Endothelial cell of umbilical vein (primary cell): ENCODE data around the gene CEP192. TPM values are rescaled to one million over a fixed set of nuclear protein-coding genes. Genes with fewer than 3 reads are reported as not detected.

Experiments
- BruUV-seq: library from RNA; stranded (reverse); fragments of 400-500 nt; replicated peaks from 2 replicates; lab custom pipeline; 2021; lab: Mats Ljungman, UMichigan
- CTCF ChIA-PET: fragments of 300-600, 350-600 bp; sonication (Branson Sonifier 250); formaldehyde crosslinking; loops from one replicate; lab custom pipeline; 2021; ENCODE audit warnings: antibody characterized with exemption, inconsistent platforms; lab: Charles Lee
- POLR2A ChIA-PET: fragments of 300-600, 350-600 bp; sonication (Branson Sonifier 250); formaldehyde crosslinking; loops from one replicate; lab custom pipeline; 2021; ENCODE audit warnings: antibody characterized with exemption, inconsistent platforms; lab: Charles Lee
- DNase-seq: peaks from one replicate; pipeline ENCODE4 v3.0.0-alpha.2; 2011; ENCODE audit warnings: low read depth, low spot score
- FAIRE-seq: peaks from 2 replicates; lab custom pipeline; 2011; peaks lifted over from hg19 to GRCh38; lab: Jason Lieb, UNC
- H2AFZ ChIP-seq: 2 replicates; pipeline ENCODE4 v1.6.0; 2012; ENCODE audit warnings: low read depth, low read length, control low read depth, inconsistent platforms
- H3K27ac ChIP-seq: 2 replicates; pipeline ENCODE4 v1.5.1; 2011; ENCODE audit warnings: low read depth, mild to moderate bottlenecking, control low read depth, low read length, moderate library complexity; ENCODE audit not compliant: insufficient read depth
- H3K27me3 ChIP-seq, 2 experiments: 2 replicates each; pipeline versions ENCODE4 v1.6.0 to v1.6.1; 2011; ENCODE audit warnings: low read length in 2 of 2, mixed read lengths in 1 of 2; ENCODE audit not compliant: control insufficient read depth in 2 of 2, insufficient read depth in 2 of 2
- H3K36me3 ChIP-seq, 2 experiments: 2 replicates in 1 of 2; 3 replicates in 1 of 2; pipeline ENCODE4 v1.5.1; 2011; ENCODE audit warnings: low read length in 2 of 2, mild to moderate bottlenecking in 1 of 2, moderate library complexity in 1 of 2; ENCODE audit not compliant: control insufficient read depth in 2 of 2, insufficient read depth in 2 of 2; ENCODE audit errors: extremely low read depth in 1 of 2
- H3K4me1 ChIP-seq: 3 replicates; pipeline ENCODE4 v1.5.1; 2011; ENCODE audit warnings: mild to moderate bottlenecking, low read length; ENCODE audit not compliant: control insufficient read depth, insufficient read depth; ENCODE audit errors: extremely low read depth
- H3K4me2 ChIP-seq: 2 replicates; pipeline ENCODE4 v1.6.1; 2011; ENCODE audit warnings: low read length, control low read depth, mixed read lengths; ENCODE audit not compliant: insufficient read depth
- H3K4me3 ChIP-seq, 3 experiments: fragments of 200-600 bp in 1 of 3; sonication (generic), shearing (Covaris generic) in 1 of 3; replicated peaks in 1 of 3; 2 replicates each; pipeline ENCODE4 v1.5.1; 2011 to 2016; ENCODE audit warnings: control low read depth in 3 of 3, low read length in 3 of 3, mild to moderate bottlenecking in 2 of 3, inconsistent platforms in 1 of 3, low read depth in 1 of 3, moderate library complexity in 1 of 3; ENCODE audit not compliant: insufficient read depth in 1 of 3
- H3K79me2 ChIP-seq: 2 replicates; pipeline ENCODE4 v1.6.0; 2012; ENCODE audit warnings: low read length, inconsistent platforms; ENCODE audit not compliant: control insufficient read depth, insufficient read depth
- H3K9ac ChIP-seq: replicated peaks from 2 replicates; pipeline ENCODE3; 2011; ENCODE audit warnings: low read length, control low read depth; ENCODE audit not compliant: insufficient read depth; ENCODE audit errors: extremely low read depth
- H3K9me1 ChIP-seq: replicated peaks from 3 replicates; pipeline ENCODE4 v1.6.0; 2011; ENCODE audit warnings: mild to moderate bottlenecking, low read length; ENCODE audit not compliant: control insufficient read depth, insufficient read depth; ENCODE audit errors: extremely low read depth
- H3K9me3 ChIP-seq: replicated peaks from 2 replicates; pipeline ENCODE4 v1.5.1; 2012; ENCODE audit warnings: low read length, inconsistent platforms; ENCODE audit not compliant: control insufficient read depth, insufficient read depth
- H4K20me1 ChIP-seq: replicated peaks from 2 replicates; pipeline ENCODE3; 2011; ENCODE audit warnings: mild to moderate bottlenecking, low read length; ENCODE audit not compliant: control insufficient read depth, insufficient read depth; ENCODE audit errors: extremely low read depth
- CTCF ChIP-seq, 2 donors: IDR thresholded peaks; 1 replicate in 1 of 2; 2 replicates in 1 of 2; pipeline ENCODE4 v1.5.1; 2011; ENCODE audit warnings: low read length in 2 of 2, mild to moderate bottlenecking in 2 of 2, moderate library complexity in 2 of 2, control low read depth in 1 of 2, inconsistent platforms in 1 of 2, low read depth in 1 of 2; ENCODE audit not compliant: insufficient read depth in 1 of 2; ENCODE audit errors: extremely low read depth in 1 of 2
- EZH2 ChIP-seq: IDR thresholded peaks from 2 replicates; pipeline ENCODE4 v1.6.1; 2012; ENCODE audit warnings: borderline replicate concordance, low read depth, mild to moderate bottlenecking, moderate library complexity, low read length, inconsistent platforms; ENCODE audit not compliant: severe bottlenecking
- FOS ChIP-seq: IDR thresholded peaks from 2 replicates; pipeline ENCODE4 v1.6.1; 2011; ENCODE audit warnings: mild to moderate bottlenecking, low read length, moderate library complexity, borderline replicate concordance; ENCODE audit not compliant: insufficient read depth
- GATA2 ChIP-seq: IDR thresholded peaks from 2 replicates; pipeline ENCODE4 v1.7.0; 2011; ENCODE audit warnings: low read depth, mild to moderate bottlenecking, moderate library complexity, mixed read lengths, low read length; ENCODE audit not compliant: insufficient read length, insufficient read depth
- JUN ChIP-seq: IDR thresholded peaks from 2 replicates; pipeline ENCODE4 v1.6.1; 2011; ENCODE audit warnings: borderline replicate concordance, low read depth; ENCODE audit not compliant: insufficient read length, insufficient read depth
- MAX ChIP-seq: IDR thresholded peaks from 2 replicates; pipeline ENCODE4 v1.6.1; 2011; ENCODE audit not compliant: insufficient read depth, insufficient read length
- MYC ChIP-seq: IDR thresholded peaks from one replicate; pipeline ENCODE4 v1.6.1; 2011; ENCODE audit warnings: mild to moderate bottlenecking, low read depth, low read length
- POLR2A ChIP-seq: IDR thresholded peaks from 2 replicates; pipeline ENCODE4 v1.6.1; 2012; ENCODE audit warnings: low read depth, mild to moderate bottlenecking, control low read depth, low read length
- POLR2AphosphoS5 ChIP-seq: IDR thresholded peaks from 2 replicates; pipeline ENCODE4 v1.6.1; 2012; ENCODE audit warnings: low read depth, mild to moderate bottlenecking, control low read depth, low read length, moderate library complexity; ENCODE audit not compliant: insufficient read depth
- dilution Hi-C: fragments of 300-500 bp; cut with MboI; formaldehyde crosslinking; loops from one replicate; pipeline ENCODE4 v1.15.0; 2019; ENCODE audit warnings: low sequenced_read_pairs; ENCODE audit not compliant: extremely low pct_ligation_motif_present
- intact Hi-C: fragments of 100-400 bp; cut with micrococcal nuclease; formaldehyde crosslinking; loops from one replicate; pipeline ENCODE4 v1.10.0; 2022
- polyA plus RNA-seq, 4 experiments: library from polyadenylated mRNA; depleted of rRNA in 3 of 4; stranded (reverse) in 3 of 4; unstranded in 1 of 4; fragments of >200 nt; gene quantifications; 2 replicates each; pipeline versions ENCODE4 v1.2.1 to v1.2.3, GENCODE V29; 2011 to 2012; ENCODE audit warnings: missing spikeins in 1 of 4
- total RNA-seq: library from RNA; stranded (reverse); gene quantifications from 2 replicates; pipeline ENCODE4 v1.2.3, GENCODE V29; 2021

CEP192 gene
- total and polyA plus RNA-seq, 2 donors (not counting 3 experiments of a cell fraction or from before 2014, with no cell fraction given): 14.5 to 22.9 TPM

- Histone ChIP-seq H3K36me3 (peaks cover 0 to 8% of the 10 kb centered on the region in 2 experiments), H3K9me3 (no peaks in the 10 kb centered on the region), H3K4me1 (no peaks in the 10 kb centered on the region), H3K9ac (no peak overlapping the region), H3K27ac (no peak overlapping the region), H2AFZ (no peak overlapping the region), H3K79me2 (peaks cover 7% of the 10 kb centered on the region), H3K4me2 (no peak overlapping the region), H3K9me1 (no peaks in the 10 kb centered on the region), H3K4me3 (no peak overlapping the region), H3K27me3 (no peaks in the 10 kb centered on the region), H4K20me1 (no peaks in the 10 kb centered on the region)
- no peak for DNase-seq
- no TSS peak for BruUV-seq
- dilution Hi-C loops (no loop called here), intact Hi-C loops (no loop called here)
- CTCF ChIA-PET: interaction anchor here (1.1 kb wide), 1 partner anchor 98 kb away, joined by 5 read pairs; no protein-coding TSS in a partner anchor
- POLR2A ChIA-PET: no interaction called here
- TF ChIP-seq MYC: no peak
- TF ChIP-seq GATA2: no peak
- no peak for TF ChIP-seq POLR2AphosphoS5
- no peak for TF ChIP-seq JUN
- TF ChIP-seq CTCF (IDR thresholded peaks at IDR 0.05; ENCODE audit: extremely low read depth in 1 of 2, insufficient read depth in 1 of 2, low read depth in 1 of 2, low read length in 2 of 2): no peak
- TF ChIP-seq FOS: no peak
- no peak for TF ChIP-seq MAX
- no peak for TF ChIP-seq POLR2A
- TF ChIP-seq EZH2: no peak
- no peak for FAIRE-seq
These were observed 70.5 kb downstream of the CEP192 start for GRCh38 chr18:13061630-13062189.
